ENCODE results near the gene CEP89. TPM values are rescaled to one million over a fixed set of nuclear protein-coding genes. Genes with fewer than 3 reads are reported as not detected.
"Not testable (repeated sequence)": the region's sequence is repeated elsewhere in the genome, so short reads cannot be mapped to it uniquely, and the experiment has no call there.

The CEP89 gene
- total RNA-seq, 1 experiment from 2014 or later, result 13.1 TPM

- DNase-seq (ENCODE audit: low read depth), result no peak
Measured at GRCh38 chr19:32837531-32837930, 134.2 kb downstream of the CEP89 start.

- DNase-seq (ENCODE audit: low read depth), result not testable (repeated sequence)
Measured at GRCh38 chr19:32833388-32833787, 138.4 kb downstream of the CEP89 start.

GRCh38 chr19:32832825-32833224 is 138.9 kb downstream of the CEP89 start:
- DNase-seq (ENCODE audit: low read depth), result not testable (repeated sequence)

GRCh38 chr19:32832094-32832493 is 139.7 kb downstream of the CEP89 start:
- not testable (repeated sequence) for DNase-seq (ENCODE audit: low read depth)

GRCh38 chr19:32831611-32832010 is 140.1 kb downstream of the CEP89 start:
- no peak for DNase-seq (ENCODE audit: low read depth)

- peak; percentile 88 for DNase-seq (ENCODE audit: low read depth)
Measured at GRCh38 chr19:32830231-32831014, 141.3 kb downstream of the CEP89 start.

- no peak for DNase-seq (ENCODE audit: low read depth)
Measured at GRCh38 chr19:32829345-32829896, 142.3 kb downstream of the CEP89 start.

- no peak for DNase-seq (ENCODE audit: low read depth)
Measured at GRCh38 chr19:32828643-32829344, 143.0 kb downstream of the CEP89 start.

GRCh38 chr19:32828139-32828538 is 143.6 kb downstream of the CEP89 start:
- DNase-seq (ENCODE audit: low read depth), result no peak

Other genes with a start within 250 kb of the CEP89 start
- gene SLC7A9, start 102.2 kb downstream of the CEP89 start, total RNA-seq (2014; rRNA removed; shearing (Covaris generic)), result not detected in 2 replicates
- 6.2 and 7.0 TPM in 2 replicates for gene FAAP24, start 284 bp upstream of the CEP89 start, total RNA-seq (2014; rRNA removed; shearing (Covaris generic))
- 7.4 and 19.9 TPM in 2 replicates for gene RHPN2, start 92.9 kb upstream of the CEP89 start, total RNA-seq (2014; rRNA removed; shearing (Covaris generic))
- 7.1 and 12.9 TPM in 2 replicates for gene GPATCH1, start 109.2 kb upstream of the CEP89 start, total RNA-seq (2014; rRNA removed; shearing (Covaris generic))
- gene WDR88, start 160.2 kb upstream of the CEP89 start, total RNA-seq (2014; rRNA removed; shearing (Covaris generic)), result not detected in 2 replicates
- 8.4 and 11.1 TPM in 2 replicates for gene LRP3, start 222.4 kb upstream of the CEP89 start, total RNA-seq (2014; rRNA removed; shearing (Covaris generic))

All from Daoy (cell line).